Smooth muscle cell (in vitro differentiated cells): Measurements from ENCODE around the gene TMEM88. TPM values are rescaled to one million over a fixed set of nuclear protein-coding genes. Genes with fewer than 3 reads are reported as not detected.

Source experiments
- DNase-seq: peaks from one replicate; lab custom pipeline; 2025; ENCODE audit not compliant: unreplicated experiment; lab: John Stamatoyannopoulos, UW
- H2AFZ ChIP-seq: fragments of 200-600 bp; sonication (generic); 2 replicates; pipeline ENCODE4 v1.6.0; 2016; ENCODE audit warnings: antibody characterized with exemption, low read depth, mild to moderate bottlenecking
- H3F3A ChIP-seq: fragments of 200-600 bp; sonication (generic); 2 replicates; pipeline ENCODE4 v1.6.0; 2017; ENCODE audit warnings: antibody characterized with exemption, low read depth
- H3K27ac ChIP-seq: fragments of 200-600 bp; sonication (generic); 2 replicates; pipeline ENCODE4 v1.5.1; 2016; ENCODE audit warnings: low read depth, mild to moderate bottlenecking
- H3K27me3 ChIP-seq: fragments of 200-600 bp; sonication (generic); 2 replicates; pipeline ENCODE4 v1.6.1; 2016; ENCODE audit warnings: low read depth, mild to moderate bottlenecking
- H3K36me3 ChIP-seq: fragments of 200-600 bp; sonication (generic); 2 replicates; pipeline ENCODE4 v1.5.1; 2016; ENCODE audit warnings: low read depth
- H3K4me1 ChIP-seq: fragments of 200-600 bp; sonication (generic); 2 replicates; pipeline ENCODE4 v1.5.1; 2016; ENCODE audit warnings: low read depth
- H3K4me2 ChIP-seq: fragments of 200-600 bp; sonication (generic); 2 replicates; pipeline ENCODE4 v1.6.0; 2016; ENCODE audit warnings: mild to moderate bottlenecking
- H3K4me3 ChIP-seq: fragments of 200-600 bp; sonication (generic); 2 replicates; pipeline ENCODE4 v1.5.1; 2016; ENCODE audit warnings: mild to moderate bottlenecking
- H3K79me2 ChIP-seq: fragments of 200-600 bp; sonication (generic); 2 replicates; pipeline ENCODE4 v1.6.0; 2016; ENCODE audit warnings: low read depth, mild to moderate bottlenecking
- H3K9ac ChIP-seq: fragments of 200-600 bp; sonication (generic); 2 replicates; pipeline ENCODE4 v1.6.0; 2016; ENCODE audit warnings: low read depth
- H3K9me3 ChIP-seq: fragments of 200-600 bp; sonication (generic); replicated peaks from 2 replicates; pipeline ENCODE4 v1.5.1; 2016; ENCODE audit warnings: low read depth
- H4K20me1 ChIP-seq: fragments of 200-600 bp; sonication (generic); 2 replicates; pipeline ENCODE4 v1.6.0; 2016; ENCODE audit warnings: low read depth
- WGBS: methylation state at CpG from one replicate; pipeline ENCODE4 v1.1.7; 2016; ENCODE audit warnings: low lambda C conversion rate; 5-methylcytosine and 5-hydroxymethylcytosine counted together
- polyA plus RNA-seq: library from polyadenylated mRNA; unstranded; fragments of >200 nt; fragmentation: Nextera tagmentation; extraction: Ambion mirVana; gene quantifications from 2 replicates; pipeline ENCODE4 v1.2.1, GENCODE V29; 2016
- total RNA-seq: library from RNA; depleted of rRNA; stranded (reverse); fragments of >200 nt; gene quantifications from 2 replicates; pipeline ENCODE4 v1.2.3, GENCODE V29; 2014
- TF ChIP-seq, protein P1 (sequence below): fragments of 200-600 bp; sonication (generic); IDR thresholded peaks from 2 replicates; pipeline ENCODE4 v1.5.1; 2017; ENCODE audit warnings: borderline replicate concordance, mild to moderate bottlenecking, antibody characterized with exemption; ENCODE audit not compliant: insufficient read depth, poor library complexity, severe bottlenecking

Gene TMEM88
- total and polyA plus RNA-seq, 2 experiments from 2014 or later, result 5.1 to 16.1 TPM

- Histone ChIP-seq H2AFZ (peak within 1 kb of the TSS; percentile 93), H3K36me3 (no peaks in the 10 kb centered on the region), H4K20me1 (peaks cover 3% of the 10 kb centered on the region), H3K27me3 (no peaks in the 10 kb centered on the region), H3F3A (peaks cover 17% of the 10 kb centered on the region), H3K9ac (peak within 1 kb of the TSS; percentile 99), H3K27ac (peak within 1 kb of the TSS; percentile 100), H3K79me2 (peaks cover 3% of the 10 kb centered on the region), H3K4me1 (peaks cover 15% of the 10 kb centered on the region), H3K4me3 (peak within 1 kb of the TSS; percentile 76), H3K4me2 (peak within 1 kb of the TSS; percentile 90), H3K9me3 (no peaks in the 10 kb centered on the region)
- 2% methylated on average over 40 of the region's 49 CpGs for WGBS
- TF ChIP-seq, protein P1, sequence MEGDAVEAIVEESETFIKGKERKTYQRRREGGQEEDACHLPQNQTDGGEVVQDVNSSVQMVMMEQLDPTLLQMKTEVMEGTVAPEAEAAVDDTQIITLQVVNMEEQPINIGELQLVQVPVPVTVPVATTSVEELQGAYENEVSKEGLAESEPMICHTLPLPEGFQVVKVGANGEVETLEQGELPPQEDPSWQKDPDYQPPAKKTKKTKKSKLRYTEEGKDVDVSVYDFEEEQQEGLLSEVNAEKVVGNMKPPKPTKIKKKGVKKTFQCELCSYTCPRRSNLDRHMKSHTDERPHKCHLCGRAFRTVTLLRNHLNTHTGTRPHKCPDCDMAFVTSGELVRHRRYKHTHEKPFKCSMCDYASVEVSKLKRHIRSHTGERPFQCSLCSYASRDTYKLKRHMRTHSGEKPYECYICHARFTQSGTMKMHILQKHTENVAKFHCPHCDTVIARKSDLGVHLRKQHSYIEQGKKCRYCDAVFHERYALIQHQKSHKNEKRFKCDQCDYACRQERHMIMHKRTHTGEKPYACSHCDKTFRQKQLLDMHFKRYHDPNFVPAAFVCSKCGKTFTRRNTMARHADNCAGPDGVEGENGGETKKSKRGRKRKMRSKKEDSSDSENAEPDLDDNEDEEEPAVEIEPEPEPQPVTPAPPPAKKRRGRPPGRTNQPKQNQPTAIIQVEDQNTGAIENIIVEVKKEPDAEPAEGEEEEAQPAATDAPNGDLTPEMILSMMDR, result no peak
- DNase-seq, result peak; percentile 98
Measured at GRCh38 chr17:7833795-7834541, 20.9 kb upstream of the TMEM88 start, which contains the start of gene KDM6B. TSS of gene KDM6B (plus strand) at chr17:7834217. CDS start at chr17:7845555, 11,338 bp downstream.

GRCh38 chr17:7834542-7834956 lies 20.3 kb upstream of the TMEM88 start:
- peak overlapping the region; percentile 93 for H2AFZ ChIP-seq
- peak overlapping the region; percentile 100 for H3K27ac ChIP-seq
- peaks cover 9% of the 10 kb centered on the region for H3K79me2 ChIP-seq
- DNase-seq, result no peak
- TF ChIP-seq, protein P1, result no peak
- H3K36me3 ChIP-seq, result no peaks in the 10 kb centered on the region
- H3K4me2 ChIP-seq, result peak overlapping the region; percentile 90
- H4K20me1 ChIP-seq, result peaks cover 9% of the 10 kb centered on the region
- 2% methylated on average over 10 of the region's 20 CpGs for WGBS
- H3K4me1 ChIP-seq, result peaks cover 15% of the 10 kb centered on the region
- no peaks in the 10 kb centered on the region for H3K27me3 ChIP-seq
- H3K9ac ChIP-seq, result peak overlapping the region; percentile 99
- H3K4me3 ChIP-seq, result peak overlapping the region; percentile 76
- no peaks in the 10 kb centered on the region for H3K9me3 ChIP-seq
- peaks cover 22% of the 10 kb centered on the region for H3F3A ChIP-seq

DNA sequence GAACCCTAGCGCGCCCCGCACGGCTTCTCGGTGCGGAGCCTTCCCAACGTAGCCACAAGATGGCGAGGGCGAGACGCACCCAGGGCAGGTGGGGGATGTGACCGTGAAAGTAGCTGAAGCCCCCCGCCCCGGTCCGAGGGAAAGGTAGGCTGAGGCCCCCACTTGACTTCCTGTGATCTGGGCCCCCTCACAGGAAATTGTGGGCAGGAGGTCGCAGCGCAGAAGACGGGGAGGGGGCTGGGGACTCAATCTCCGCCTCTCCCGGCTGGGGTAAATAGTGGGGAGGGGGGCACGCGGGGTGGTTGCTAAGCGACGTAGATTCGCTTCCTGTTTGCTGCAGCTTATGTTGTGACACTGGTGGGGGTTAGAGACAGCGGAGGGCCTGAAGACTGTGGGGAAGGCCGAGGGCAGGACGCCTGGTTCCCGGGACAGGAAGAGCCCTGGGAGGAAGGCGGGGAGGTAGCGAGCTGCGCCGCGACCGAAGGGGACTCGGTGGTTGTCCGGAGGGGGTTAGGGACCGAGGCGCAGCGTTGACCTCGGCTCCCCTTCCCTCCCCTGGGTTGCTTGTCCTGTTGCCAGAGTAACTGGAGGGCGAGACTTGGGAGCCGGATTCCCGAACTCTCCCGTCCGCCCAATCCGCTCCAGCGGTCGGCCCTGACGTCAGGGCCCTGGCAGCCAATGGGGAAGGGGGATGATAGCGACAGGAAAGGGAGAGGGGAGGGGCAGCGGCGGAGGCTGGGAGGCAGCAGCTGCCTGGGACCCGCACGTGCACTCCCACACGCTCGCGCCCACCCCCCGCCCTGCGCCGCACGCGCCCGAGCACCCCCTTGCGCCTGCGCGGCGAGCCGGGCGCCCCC lies 19.7 kb upstream of the TMEM88 start:
- TF ChIP-seq, protein P1, result peak; percentile 70
- Histone ChIP-seq H3K4me2 (peak overlapping the region; percentile 90), H4K20me1 (peaks cover 14% of the 10 kb centered on the region), H3K9ac (peak overlapping the region; percentile 99), H3F3A (peaks cover 29% of the 10 kb centered on the region), H3K36me3 (no peaks in the 10 kb centered on the region), H2AFZ (no peak overlapping the region), H3K27ac (peak overlapping the region; percentile 100), H3K9me3 (no peaks in the 10 kb centered on the region), H3K27me3 (no peaks in the 10 kb centered on the region), H3K4me1 (peaks cover 21% of the 10 kb centered on the region), H3K4me3 (peak overlapping the region; percentile 76), H3K79me2 (peaks cover 16% of the 10 kb centered on the region)
- DNase-seq, result peak; percentile 88
- WGBS, result 1% methylated on average over 47 of the region's 69 CpGs
